Caco-2 (cell line): ENCODE data around the gene G6PD. TPM values are rescaled to one million over a fixed set of nuclear protein-coding genes. Genes with fewer than 3 reads are reported as not detected.

Source experiments
- BruUV-seq: library from RNA; stranded (reverse); fragments of 400-500 nt; replicated peaks from 2 replicates; lab custom pipeline; 2021; lab: Mats Ljungman, UMichigan
- CTCF ChIA-PET: fragments of 300-600 bp; sonication (Branson Sonifier 250); formaldehyde crosslinking; loops from one replicate; lab custom pipeline; 2022; ENCODE audit warnings: antibody characterized with exemption; lab: Charles Lee
- POLR2A ChIA-PET: fragments of 300-600 bp; sonication (Branson Sonifier 250); formaldehyde crosslinking; loops from one replicate; lab custom pipeline; 2022; ENCODE audit warnings: antibody characterized with exemption; lab: Charles Lee
- DNase-seq, 2 experiments: peaks; one replicate each; pipeline versions ENCODE4 v3.0.0 to v3.0.0-alpha.2; 2020 to 2022
- H3K27me3 ChIP-seq: replicated peaks from 2 replicates; pipeline ENCODE4 v1.6.0; 2011; ENCODE audit warnings: low read length; ENCODE audit not compliant: control insufficient read depth, insufficient read depth
- H3K36me3 ChIP-seq: 2 replicates; pipeline ENCODE4 v1.5.1; 2011; ENCODE audit warnings: low read length; ENCODE audit not compliant: control insufficient read depth, insufficient read depth
- H3K4me1 ChIP-seq: fragments of 250-450 bp; sonication (Bioruptor Pico); 2 replicates; pipeline ENCODE4 v1.5.1; 2020; ENCODE audit warnings: mild to moderate bottlenecking
- H3K4me3 ChIP-seq: 2 replicates; pipeline ENCODE4 v1.5.1; 2011; ENCODE audit warnings: low read depth, mild to moderate bottlenecking, control low read depth, low read length
- H3K9me3 ChIP-seq: fragments of 250-450 bp; sonication (Bioruptor Pico); 2 replicates; pipeline ENCODE4 v1.5.1; 2020; ENCODE audit warnings: mild to moderate bottlenecking, moderate library complexity
- H3K27ac Mint-ChIP-seq: one replicate; pipeline ENCODE4 v1.8.0; 2022; ENCODE audit warnings: mixed read lengths; ENCODE audit not compliant: unreplicated experiment
- H3K27me3 Mint-ChIP-seq: one replicate; pipeline ENCODE4 v1.8.0; 2022; ENCODE audit warnings: mixed read lengths; ENCODE audit not compliant: insufficient read depth, unreplicated experiment
- H3K36me3 Mint-ChIP-seq: one replicate; pipeline ENCODE4 v1.8.0; 2022; ENCODE audit warnings: mild to moderate bottlenecking, mixed read lengths; ENCODE audit not compliant: insufficient read depth, unreplicated experiment
- H3K4me1 Mint-ChIP-seq: one replicate; pipeline ENCODE4 v1.8.0; 2022; ENCODE audit warnings: low read depth, mixed read lengths; ENCODE audit not compliant: unreplicated experiment
- H3K4me3 Mint-ChIP-seq: one replicate; pipeline ENCODE4 v1.8.0; 2022; ENCODE audit warnings: mild to moderate bottlenecking, moderate library complexity, mixed read lengths; ENCODE audit not compliant: unreplicated experiment
- H3K9me3 Mint-ChIP-seq: one replicate; pipeline ENCODE4 v1.8.0; 2022; ENCODE audit warnings: mixed read lengths; ENCODE audit not compliant: unreplicated experiment
- intact Hi-C: fragments of 100-400 bp; cut with micrococcal nuclease; formaldehyde crosslinking; loops from one replicate; pipeline ENCODE4 v1.10.0; 2022; ENCODE audit not compliant: unreplicated experiment
- total RNA-seq: library from RNA; stranded (reverse); gene quantifications from 2 replicates; pipeline ENCODE4 v1.2.3, GENCODE V29; 2022
- TF ChIP-seq, protein P1 (sequence below), 2 experiments: fragments of 200-600 bp in 1 of 2; IDR thresholded peaks; 1 replicate in 1 of 2; 2 replicates in 1 of 2; pipeline versions ENCODE4 v1.5.1 to v1.8.0; 2011 to 2022; ENCODE audit warnings: antibody characterized with exemption in 1 of 2, control low read depth in 1 of 2, inconsistent platforms in 1 of 2, low read depth in 1 of 2, low read length in 1 of 2, mild to moderate bottlenecking in 1 of 2, moderate library complexity in 1 of 2; ENCODE audit not compliant: insufficient read depth in 1 of 2, severe bottlenecking in 1 of 2, unreplicated experiment in 1 of 2

The G6PD gene
- total RNA-seq, 1 experiment from 2014 or later = 103 TPM

DNA sequence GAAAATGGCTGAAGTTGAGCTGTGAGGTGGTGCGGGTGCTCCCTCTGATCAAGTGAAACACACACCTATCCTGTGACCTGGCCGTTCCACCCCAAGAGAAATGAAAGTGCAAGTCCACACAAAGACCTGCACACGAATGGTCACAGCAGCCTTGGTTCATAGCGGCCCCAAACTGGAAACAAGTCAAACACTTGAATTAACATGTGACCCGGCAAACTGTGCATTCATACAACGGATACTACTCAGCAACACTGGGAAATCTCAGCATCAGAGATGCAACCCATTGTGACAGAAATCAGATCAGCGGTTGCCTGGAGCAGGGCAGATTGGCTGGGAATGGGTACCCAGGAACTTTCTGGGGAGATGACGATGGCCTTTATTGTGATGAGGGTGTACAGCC is 7.6 kb downstream of the G6PD start:
- peaks cover 23% of the 10 kb centered on the region for H3K4me1 ChIP-seq
- peaks cover 19% of the 10 kb centered on the region for H3K36me3 Mint-ChIP-seq

DNA sequence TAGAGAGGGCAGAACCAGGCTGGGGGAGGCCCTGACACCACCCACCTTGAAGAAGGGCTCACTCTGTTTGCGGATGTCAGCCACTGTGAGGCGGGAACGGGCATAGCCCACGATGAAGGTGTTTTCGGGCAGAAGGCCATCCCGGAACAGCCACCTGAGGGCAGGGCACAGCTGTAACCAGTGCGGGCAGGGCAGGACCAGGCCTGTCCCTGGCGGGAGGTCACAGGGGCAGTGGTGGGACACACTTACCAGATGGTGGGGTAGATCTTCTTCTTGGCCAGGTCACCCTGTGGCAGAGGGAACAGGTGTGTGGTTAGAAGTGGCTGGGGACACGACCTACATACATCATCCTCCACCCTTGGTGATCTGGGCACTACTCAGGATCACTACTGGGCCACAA is 10.8 kb downstream of the G6PD start:
- Histone ChIP-seq H3K4me1 (peaks cover 8% of the 10 kb centered on the region; the same call in 1 of the 2 replicates), H3K9me3 (no peaks in the 10 kb centered on the region), H3K36me3 (peaks cover 5% of the 10 kb centered on the region; the same call in 1 of the 2 replicates), H3K27me3 (no peaks in the 10 kb centered on the region), H3K4me3 (no peak overlapping the region)
- Mint-ChIP-seq H3K27ac (no peak overlapping the region), H3K27me3 (no peaks in the 10 kb centered on the region), H3K4me3 (no peak overlapping the region), H3K9me3 (no peaks in the 10 kb centered on the region), H3K36me3 (peaks cover 18% of the 10 kb centered on the region), H3K4me1 (no peaks in the 10 kb centered on the region)
- TF ChIP-seq, protein P1, sequence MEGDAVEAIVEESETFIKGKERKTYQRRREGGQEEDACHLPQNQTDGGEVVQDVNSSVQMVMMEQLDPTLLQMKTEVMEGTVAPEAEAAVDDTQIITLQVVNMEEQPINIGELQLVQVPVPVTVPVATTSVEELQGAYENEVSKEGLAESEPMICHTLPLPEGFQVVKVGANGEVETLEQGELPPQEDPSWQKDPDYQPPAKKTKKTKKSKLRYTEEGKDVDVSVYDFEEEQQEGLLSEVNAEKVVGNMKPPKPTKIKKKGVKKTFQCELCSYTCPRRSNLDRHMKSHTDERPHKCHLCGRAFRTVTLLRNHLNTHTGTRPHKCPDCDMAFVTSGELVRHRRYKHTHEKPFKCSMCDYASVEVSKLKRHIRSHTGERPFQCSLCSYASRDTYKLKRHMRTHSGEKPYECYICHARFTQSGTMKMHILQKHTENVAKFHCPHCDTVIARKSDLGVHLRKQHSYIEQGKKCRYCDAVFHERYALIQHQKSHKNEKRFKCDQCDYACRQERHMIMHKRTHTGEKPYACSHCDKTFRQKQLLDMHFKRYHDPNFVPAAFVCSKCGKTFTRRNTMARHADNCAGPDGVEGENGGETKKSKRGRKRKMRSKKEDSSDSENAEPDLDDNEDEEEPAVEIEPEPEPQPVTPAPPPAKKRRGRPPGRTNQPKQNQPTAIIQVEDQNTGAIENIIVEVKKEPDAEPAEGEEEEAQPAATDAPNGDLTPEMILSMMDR (IDR thresholded peaks at IDR 0.05; ENCODE audit: insufficient read depth in 1 of 2, low read depth in 1 of 2, low read length in 1 of 2, severe bottlenecking in 1 of 2, unreplicated experiment in 1 of 2) = no peak
- ChIA-PET POLR2A (no interaction called here), CTCF (interaction anchor here (1.6 kb wide), 1 partner anchor 163 kb away, joined by 4 read pairs; no protein-coding TSS in a partner anchor)
- intact Hi-C loops = loop anchor here (2.0 kb wide), 1 partner anchor 45 kb away; the partner anchor contains the start of gene SLC10A3
- BruUV-seq = no TSS peak
- no peak for DNase-seq

More for the DNA sequence above, 7.6 kb downstream of the G6PD start:
- Mint-ChIP-seq H3K9me3 (no peaks in the 10 kb centered on the region), H3K4me1 (no peaks in the 10 kb centered on the region), H3K27me3 (no peaks in the 10 kb centered on the region), H3K27ac (no peak overlapping the region), H3K4me3 (no peak overlapping the region)
- TF ChIP-seq, protein P1 (IDR thresholded peaks at IDR 0.05; ENCODE audit: insufficient read depth in 1 of 2, low read depth in 1 of 2, low read length in 1 of 2, severe bottlenecking in 1 of 2, unreplicated experiment in 1 of 2) = no peak
- BruUV-seq = no TSS peak
- ChIA-PET POLR2A (no interaction called here), CTCF (no interaction called here)
- Histone ChIP-seq H3K9me3 (no peaks in the 10 kb centered on the region), H3K27me3 (no peaks in the 10 kb centered on the region), H3K36me3 (no peaks in the 10 kb centered on the region), H3K4me3 (no peak overlapping the region)
- intact Hi-C loops = no loop called here
- DNase-seq = no peak

DNA sequence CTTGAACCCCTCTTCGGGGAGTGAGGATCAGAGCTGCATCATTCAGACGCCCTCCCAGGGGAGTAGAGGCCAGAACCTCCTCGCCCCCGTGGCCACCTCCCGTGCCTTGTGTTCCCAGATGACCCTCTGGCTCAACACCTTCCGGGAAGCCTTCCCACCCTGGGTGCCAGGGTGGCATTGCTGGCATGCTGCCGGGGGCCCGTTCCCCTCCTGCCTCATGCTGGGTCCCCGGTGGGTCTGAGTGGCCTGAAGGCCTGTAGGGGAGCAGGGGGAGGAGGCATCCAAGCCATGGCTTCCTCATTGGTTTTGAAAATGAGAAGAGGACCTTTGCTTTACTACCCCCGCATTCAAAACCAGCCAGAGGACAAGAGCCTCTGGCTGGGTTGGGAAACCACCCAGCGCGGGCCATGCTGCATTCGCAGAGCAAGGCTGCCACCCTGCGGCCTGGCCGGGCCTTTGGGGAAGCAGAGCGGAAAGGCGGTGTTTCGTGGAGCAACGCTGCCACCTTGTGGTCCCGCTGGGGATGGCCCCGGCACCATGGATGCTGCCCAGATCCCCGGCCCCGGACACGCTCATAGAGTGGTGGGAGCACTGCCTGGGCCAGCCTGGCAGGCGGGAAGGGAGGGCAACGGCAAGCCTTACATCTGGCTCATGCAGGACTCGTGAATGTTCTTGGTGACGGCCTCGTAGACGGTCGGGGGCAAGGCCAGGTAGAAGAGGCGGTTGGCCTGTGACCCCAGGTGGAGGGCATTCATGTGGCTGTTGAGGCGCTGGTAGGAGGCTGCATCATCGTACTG is 11.9 kb downstream of the G6PD start:
- no peaks in the 10 kb centered on the region for H3K4me1 Mint-ChIP-seq
- no peak overlapping the region for H3K4me3 Mint-ChIP-seq
- H3K9me3 Mint-ChIP-seq = no peaks in the 10 kb centered on the region
- H3K4me3 ChIP-seq = no peak overlapping the region
- BruUV-seq = no TSS peak
- no peaks in the 10 kb centered on the region for H3K27me3 ChIP-seq
- H3K27ac Mint-ChIP-seq = no peak overlapping the region
- DNase-seq = peak; percentile 78 to 87
- H3K4me1 ChIP-seq = peaks cover 5% of the 10 kb centered on the region; the same call in 1 of the 2 replicates
- H3K27me3 Mint-ChIP-seq = no peaks in the 10 kb centered on the region
- H3K9me3 ChIP-seq = no peaks in the 10 kb centered on the region
- H3K36me3 ChIP-seq = peaks cover 5% of the 10 kb centered on the region; the same call in 1 of the 2 replicates
- intact Hi-C loops = loop anchor here (1.0 to 2.0 kb wide), 2 partner anchors 44 to 161 kb away; partner anchors contain the start of gene SLC10A3
- TF ChIP-seq, protein P1 (IDR thresholded peaks at IDR 0.05; ENCODE audit: insufficient read depth in 1 of 2, low read depth in 1 of 2, low read length in 1 of 2, severe bottlenecking in 1 of 2, unreplicated experiment in 1 of 2) = peak; percentile 91 to 94
- ChIA-PET POLR2A (no interaction called here), CTCF (no interaction called here)
- H3K36me3 Mint-ChIP-seq = peaks cover 19% of the 10 kb centered on the region
